Activated naive CD4-positive, alpha-beta T cell treated with anti-CD3 and anti-CD28 coated beads, Interleukin-2, amount 10 ng/mL, durations not matched to agents 7 days and 5 days (primary cell): ENCODE data around the gene ADD3.

Source experiments
- CTCF ChIA-PET: fragments of 350-600 bp; sonication (Branson Sonifier 250); formaldehyde crosslinking; loops from one replicate; lab custom pipeline; 2021; ENCODE audit warnings: antibody characterized with exemption; lab: Charles Lee
- DNase-seq: peaks from one replicate; pipeline ENCODE4 v3.0.0-alpha.2; 2020
- H3K27ac Mint-ChIP-seq: one replicate; pipeline ENCODE4 v1.8.0; 2021; ENCODE audit warnings: mild to moderate bottlenecking, moderate library complexity, mixed read lengths
- H3K27me3 Mint-ChIP-seq: one replicate; pipeline ENCODE4 v1.8.0; 2021; ENCODE audit warnings: mild to moderate bottlenecking, mixed read lengths
- H3K36me3 Mint-ChIP-seq: one replicate; pipeline ENCODE4 v1.8.0; 2021; ENCODE audit warnings: mixed read lengths
- H3K4me1 Mint-ChIP-seq: one replicate; pipeline ENCODE4 v1.8.0; 2021; ENCODE audit warnings: mixed read lengths
- H3K4me3 Mint-ChIP-seq: one replicate; pipeline ENCODE4 v1.8.0; 2021; ENCODE audit warnings: mild to moderate bottlenecking, moderate library complexity, mixed read lengths
- H3K9me3 Mint-ChIP-seq: one replicate; pipeline ENCODE4 v1.8.0; 2021; ENCODE audit warnings: mixed read lengths

Gene ADD3

DNA sequence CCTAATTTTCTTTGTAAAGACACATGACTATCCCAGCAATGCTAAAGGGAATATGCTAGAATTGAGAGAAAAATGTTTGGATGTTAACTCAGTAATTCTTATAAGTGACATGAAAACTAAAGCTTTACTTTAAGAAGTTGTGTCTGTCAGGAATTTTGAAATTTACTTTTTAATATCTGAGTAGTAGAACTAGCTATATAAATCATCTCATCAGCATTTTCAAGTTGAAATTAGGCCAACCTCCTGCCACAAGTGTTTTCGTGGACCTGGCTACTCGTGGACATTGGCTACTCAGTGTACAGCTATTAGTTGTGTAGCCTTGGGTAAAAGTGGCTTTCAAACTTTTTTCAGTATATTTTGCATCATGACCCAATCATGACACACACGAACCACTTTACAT is 70.5 kb downstream of the ADD3 start:
- H3K36me3 Mint-ChIP-seq = peaks cover 55% of the 10 kb centered on the region
- DNase-seq = no peak
- H3K27ac Mint-ChIP-seq = peak overlapping the region; percentile 98
- CTCF ChIA-PET = interaction anchor here (1.0 to 3.3 kb wide), 3 partner anchors 10 to 194 kb away, joined by 3 to 12 read pairs (median 9); no protein-coding TSS in a partner anchor
- H3K4me1 Mint-ChIP-seq = peaks cover 85% of the 10 kb centered on the region
- H3K4me3 Mint-ChIP-seq = peak overlapping the region; percentile 89
- peaks cover 2% of the 10 kb centered on the region for H3K9me3 Mint-ChIP-seq
- H3K27me3 Mint-ChIP-seq = no peaks in the 10 kb centered on the region

- H3K9me3 Mint-ChIP-seq = peaks cover 2% of the 10 kb centered on the region
- H3K27me3 Mint-ChIP-seq = no peaks in the 10 kb centered on the region
- H3K4me3 Mint-ChIP-seq = peak overlapping the region; percentile 7
- peak overlapping the region; percentile 87 for H3K27ac Mint-ChIP-seq
- H3K4me1 Mint-ChIP-seq = peaks cover 85% of the 10 kb centered on the region
- H3K36me3 Mint-ChIP-seq = peaks cover 64% of the 10 kb centered on the region
- DNase-seq = no peak
- CTCF ChIA-PET = interaction anchor here (0.6 to 1.6 kb wide), 2 partner anchors 82 to 246 kb away, joined by 3 read pairs; no protein-coding TSS in a partner anchor
Measured at GRCh38 chr10:110081911-110082310, 74.1 kb downstream of the ADD3 start.

DNA sequence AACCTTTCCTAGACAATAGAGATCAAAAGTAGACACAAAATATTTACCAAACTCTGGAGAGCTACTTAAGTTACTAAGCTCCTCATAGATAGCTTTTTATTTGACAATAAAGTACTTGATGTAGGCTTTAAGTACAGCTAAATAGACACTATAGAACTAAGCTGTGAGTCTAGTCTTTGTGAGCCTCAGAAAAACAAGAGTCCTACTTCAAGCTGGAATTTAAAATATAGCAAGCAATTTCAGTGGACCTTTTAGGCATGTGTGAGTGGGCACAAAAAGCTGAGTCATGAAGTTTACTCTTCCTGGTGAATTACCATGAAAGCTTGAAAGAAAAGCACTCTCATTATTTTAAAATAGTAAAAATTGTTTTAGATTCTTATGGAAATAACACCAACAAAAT is 76.1 kb downstream of the ADD3 start:
- Mint-ChIP-seq H3K4me1 (peaks cover 89% of the 10 kb centered on the region), H3K4me3 (no peak overlapping the region), H3K27ac (no peak overlapping the region), H3K36me3 (peaks cover 67% of the 10 kb centered on the region), H3K27me3 (no peaks in the 10 kb centered on the region), H3K9me3 (peaks cover 2% of the 10 kb centered on the region)
- CTCF ChIA-PET = interaction anchor here (0.7 kb wide), 1 partner anchor 34 kb away, joined by 4 read pairs; no protein-coding TSS in a partner anchor
- DNase-seq = no peak

- H3K4me3 Mint-ChIP-seq = no peak overlapping the region
- CTCF ChIA-PET = interaction anchor here (0.6 kb wide), 1 partner anchor 123 kb away, joined by 3 read pairs; no protein-coding TSS in a partner anchor
Measured at GRCh38 chr10:110087682-110088081, 79.9 kb downstream of the ADD3 start.

DNA sequence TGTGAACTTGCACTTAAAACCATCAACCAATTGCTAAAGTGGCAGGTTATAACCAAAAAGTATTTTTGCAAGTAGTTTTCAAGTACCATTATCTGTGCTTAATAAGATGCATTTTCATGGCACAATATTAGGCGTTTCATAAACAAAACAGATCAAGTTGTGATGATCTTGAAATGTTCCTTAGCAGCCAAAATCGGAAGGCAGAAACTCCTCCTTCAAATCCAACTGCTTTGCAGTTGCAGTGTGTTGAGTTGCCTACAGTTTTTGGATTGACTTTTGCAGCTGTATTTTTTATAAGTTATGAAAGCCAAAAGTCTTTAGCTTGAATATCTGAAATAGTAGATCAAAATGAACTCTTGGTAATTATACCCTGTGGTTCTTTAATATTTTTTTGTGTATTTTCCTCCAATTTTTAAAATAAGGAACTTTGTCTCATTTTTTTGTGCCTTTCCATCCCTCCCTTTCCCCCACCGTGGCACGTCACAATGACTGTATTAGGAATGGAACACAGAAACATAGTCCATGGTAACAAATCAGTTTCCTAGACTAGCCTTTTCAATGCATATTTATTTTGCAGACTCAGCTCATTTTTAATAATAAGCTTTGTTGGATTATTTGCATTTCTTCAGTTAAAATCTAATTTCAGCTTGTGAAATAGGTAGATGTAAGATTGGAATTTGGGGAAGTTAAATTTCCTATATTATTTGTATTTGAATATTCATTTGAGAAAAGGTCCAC is 80.8 kb downstream of the ADD3 start:
- no peaks in the 10 kb centered on the region for H3K9me3 Mint-ChIP-seq

More at GRCh38 chr10:110087682-110088081, 79.9 kb downstream of the ADD3 start:
- no peaks in the 10 kb centered on the region for H3K27me3 Mint-ChIP-seq
- H3K9me3 Mint-ChIP-seq = peaks cover 2% of the 10 kb centered on the region
- peak overlapping the region; percentile 17 for H3K27ac Mint-ChIP-seq
- H3K4me1 Mint-ChIP-seq = peaks cover 66% of the 10 kb centered on the region
- no peak for DNase-seq
- H3K36me3 Mint-ChIP-seq = peaks cover 66% of the 10 kb centered on the region

DNA sequence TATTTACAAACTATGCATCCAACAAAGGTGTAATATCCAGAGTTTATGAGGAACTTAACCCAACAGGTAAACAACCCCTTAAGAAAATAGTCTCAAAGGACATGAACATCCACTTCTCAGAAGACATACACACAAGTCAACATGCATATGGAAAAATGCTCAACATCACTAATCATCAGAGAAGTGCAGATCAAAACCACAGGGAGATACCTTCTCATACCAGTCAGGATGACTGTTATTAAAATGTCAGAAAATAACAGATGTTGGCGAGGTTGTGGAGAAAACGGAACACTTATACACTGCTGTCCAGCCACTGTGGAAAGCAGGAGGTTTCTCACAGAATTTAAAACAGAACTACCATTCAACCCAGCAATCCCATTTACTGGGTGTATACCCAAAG is 84.0 kb downstream of the ADD3 start:
- H3K36me3 Mint-ChIP-seq = peaks cover 50% of the 10 kb centered on the region
- H3K4me3 Mint-ChIP-seq = no peak overlapping the region
- H3K27ac Mint-ChIP-seq = no peak overlapping the region
- DNase-seq = no peak
- no peaks in the 10 kb centered on the region for H3K27me3 Mint-ChIP-seq
- H3K9me3 Mint-ChIP-seq = no peaks in the 10 kb centered on the region
- peaks cover 54% of the 10 kb centered on the region for H3K4me1 Mint-ChIP-seq
- CTCF ChIA-PET = no interaction called here

More for the DNA sequence above, 80.8 kb downstream of the ADD3 start:
- Mint-ChIP-seq H3K36me3 (peaks cover 59% of the 10 kb centered on the region), H3K4me3 (no peak overlapping the region), H3K4me1 (peaks cover 60% of the 10 kb centered on the region), H3K27me3 (no peaks in the 10 kb centered on the region), H3K27ac (no peak overlapping the region)
- CTCF ChIA-PET = interaction anchor here (1.0 kb wide), 1 partner anchor 110 kb away, joined by 3 read pairs; no protein-coding TSS in a partner anchor
- DNase-seq = no peak

- CTCF ChIA-PET = no interaction called here
- DNase-seq = no peak
- H3K27ac Mint-ChIP-seq = no peak overlapping the region
- peaks cover 45% of the 10 kb centered on the region for H3K4me1 Mint-ChIP-seq
- peaks cover 43% of the 10 kb centered on the region for H3K36me3 Mint-ChIP-seq
- no peak overlapping the region for H3K4me3 Mint-ChIP-seq
- H3K27me3 Mint-ChIP-seq = no peaks in the 10 kb centered on the region
- no peaks in the 10 kb centered on the region for H3K9me3 Mint-ChIP-seq
Measured at GRCh38 chr10:110093722-110094121, 85.9 kb downstream of the ADD3 start.

DNA sequence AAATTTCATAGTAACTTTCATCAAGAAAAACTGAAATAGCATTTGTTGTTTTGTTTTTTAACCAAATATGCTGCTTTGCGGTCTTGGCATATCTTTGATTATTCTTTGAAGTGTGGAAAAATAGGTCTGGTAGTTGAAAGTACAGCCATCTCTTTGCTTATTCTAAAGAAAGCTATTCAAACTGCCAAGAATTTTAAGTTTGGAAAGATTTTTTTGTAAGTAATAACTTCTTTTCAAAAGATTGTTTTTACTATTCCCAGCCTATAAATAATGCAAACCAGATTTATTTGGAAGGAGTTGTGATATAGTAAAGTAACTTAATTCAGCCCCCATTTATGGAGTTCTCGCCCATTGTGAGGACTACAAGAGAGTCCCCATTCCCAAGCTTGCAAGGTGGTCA is 87.0 kb downstream of the ADD3 start:
- Mint-ChIP-seq H3K27me3 (no peaks in the 10 kb centered on the region), H3K4me1 (peaks cover 46% of the 10 kb centered on the region), H3K36me3 (peaks cover 44% of the 10 kb centered on the region), H3K9me3 (no peaks in the 10 kb centered on the region), H3K4me3 (no peak overlapping the region), H3K27ac (no peak overlapping the region)
- no peak for DNase-seq
- CTCF ChIA-PET = interaction anchor here (1.0 kb wide), 1 partner anchor 18 kb away, joined by 5 read pairs; no protein-coding TSS in a partner anchor

DNA sequence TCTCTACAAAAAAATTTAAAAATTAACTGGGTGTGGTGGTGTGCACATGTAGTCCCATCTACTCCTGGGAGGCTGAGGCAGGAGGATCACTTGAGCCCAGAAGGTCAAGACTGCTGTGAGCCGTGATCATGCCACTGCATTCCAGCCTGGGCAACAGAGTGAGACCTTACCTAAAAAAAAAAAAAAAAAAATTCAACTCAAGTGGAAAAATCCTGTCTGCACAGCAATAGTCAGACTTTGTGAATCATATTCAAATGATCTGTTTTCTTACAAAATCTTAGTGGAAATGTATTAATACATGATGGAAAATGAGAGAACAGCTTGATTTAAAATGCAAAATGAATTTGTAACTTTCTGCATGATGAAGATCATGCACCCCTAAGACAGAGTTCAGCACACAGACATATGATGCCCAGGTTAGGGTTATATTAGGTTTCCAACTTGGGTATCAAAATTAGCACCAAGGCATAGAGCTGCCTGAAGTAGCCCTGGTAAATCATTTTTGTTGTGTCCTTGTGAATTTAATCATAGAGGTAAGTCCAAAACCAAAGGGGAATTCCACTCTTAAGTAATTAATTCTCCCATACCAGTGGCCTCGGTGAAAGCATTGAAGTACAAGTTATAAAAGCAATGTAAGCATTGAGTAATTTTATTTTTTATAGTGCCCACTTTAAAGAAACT is 93.8 kb downstream of the ADD3 start:
- peaks cover 54% of the 10 kb centered on the region for H3K36me3 Mint-ChIP-seq
- CTCF ChIA-PET = no interaction called here
- no peaks in the 10 kb centered on the region for H3K9me3 Mint-ChIP-seq
- peaks cover 37% of the 10 kb centered on the region for H3K4me1 Mint-ChIP-seq
- H3K4me3 Mint-ChIP-seq = no peak overlapping the region
- DNase-seq = no peak
- no peak overlapping the region for H3K27ac Mint-ChIP-seq
- no peaks in the 10 kb centered on the region for H3K27me3 Mint-ChIP-seq

DNA sequence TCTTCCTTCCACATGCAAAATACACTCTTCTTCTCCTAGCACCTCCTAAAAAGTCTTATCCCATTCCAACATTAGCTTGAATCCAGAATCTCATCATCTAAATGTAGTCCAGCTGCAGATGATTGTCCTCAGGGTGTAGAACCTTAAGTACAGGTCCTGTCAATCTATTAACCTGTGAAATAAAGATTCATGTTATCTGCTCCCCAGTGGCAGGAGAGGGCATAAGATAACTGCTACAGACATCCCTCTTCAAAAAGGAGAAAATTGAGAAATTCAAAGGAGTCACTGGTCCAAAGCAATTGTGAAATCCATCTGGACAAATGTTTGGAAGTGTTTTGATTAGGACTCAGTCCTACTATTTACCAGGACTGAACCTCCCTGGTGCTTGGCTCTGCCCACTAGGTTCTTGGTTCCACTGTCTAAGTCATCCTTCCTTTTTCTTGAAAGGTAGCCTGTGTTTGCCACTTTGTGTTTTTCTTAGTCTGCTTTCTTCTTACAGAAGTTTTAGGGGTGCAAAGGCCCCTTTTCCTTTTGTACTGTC is 96.2 kb downstream of the ADD3 start:
- H3K4me3 Mint-ChIP-seq = no peak overlapping the region
- DNase-seq = no peak
- peaks cover 65% of the 10 kb centered on the region for H3K36me3 Mint-ChIP-seq
- no peaks in the 10 kb centered on the region for H3K9me3 Mint-ChIP-seq
- H3K4me1 Mint-ChIP-seq = peaks cover 30% of the 10 kb centered on the region
- H3K27me3 Mint-ChIP-seq = no peaks in the 10 kb centered on the region
- peak overlapping the region; percentile 22 for H3K27ac Mint-ChIP-seq
- CTCF ChIA-PET = no interaction called here

DNA sequence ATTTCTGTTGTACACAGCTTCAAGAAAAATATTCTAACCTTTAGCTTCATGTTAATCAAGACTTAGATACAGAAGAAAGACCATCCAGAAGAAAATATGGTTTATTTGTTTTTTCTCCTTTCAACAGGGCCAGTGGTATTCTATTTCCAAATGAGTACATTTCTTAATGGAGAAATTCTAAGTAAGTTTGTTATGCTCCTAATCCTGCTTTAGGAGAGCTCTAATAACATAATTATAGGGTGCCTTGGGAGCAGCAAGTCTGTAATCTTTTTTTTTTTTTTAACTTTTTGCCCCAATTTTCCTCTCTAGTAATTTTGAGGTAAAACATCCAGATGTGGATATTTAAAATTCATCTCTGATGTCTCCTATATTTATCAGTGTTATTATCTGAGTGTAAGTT is 98.1 kb downstream of the ADD3 start:
- CTCF ChIA-PET = interaction anchor here (1.1 to 1.2 kb wide), 2 partner anchors 12 to 32 kb away, joined by 3 read pairs; no protein-coding TSS in a partner anchor
- Mint-ChIP-seq H3K4me1 (peaks cover 21% of the 10 kb centered on the region), H3K27ac (no peak overlapping the region)

DNA sequence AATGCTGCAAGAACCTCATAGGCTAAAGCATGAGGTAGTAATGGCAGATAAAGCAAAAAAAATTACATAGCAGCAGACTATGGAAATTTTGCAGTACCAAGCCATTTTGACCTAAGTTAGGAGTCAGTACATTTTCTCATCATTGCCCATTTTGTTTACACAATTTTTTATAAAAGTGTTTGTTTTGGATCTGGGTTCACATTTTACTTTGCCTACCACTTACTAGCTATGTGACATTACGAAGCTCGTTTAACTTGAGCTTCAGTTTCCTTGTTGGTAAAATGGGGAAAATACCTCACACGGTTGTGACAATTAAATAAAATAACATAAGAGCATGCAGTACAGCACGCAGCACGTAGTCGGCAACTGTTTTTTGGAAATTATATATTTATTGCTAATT is 99.6 kb downstream of the ADD3 start:
- no peak overlapping the region for H3K4me3 Mint-ChIP-seq
- peaks cover 62% of the 10 kb centered on the region for H3K36me3 Mint-ChIP-seq
- H3K27me3 Mint-ChIP-seq = no peaks in the 10 kb centered on the region
- DNase-seq = no peak
- peaks cover 14% of the 10 kb centered on the region for H3K4me1 Mint-ChIP-seq
- H3K27ac Mint-ChIP-seq = no peak overlapping the region
- no peaks in the 10 kb centered on the region for H3K9me3 Mint-ChIP-seq
- CTCF ChIA-PET = interaction anchor here (0.6 to 1.3 kb wide), 2 partner anchors 96 to 115 kb away, joined by 3 read pairs; no protein-coding TSS in a partner anchor

More for the DNA sequence above, 98.1 kb downstream of the ADD3 start:
- Mint-ChIP-seq H3K9me3 (no peaks in the 10 kb centered on the region), H3K27me3 (no peaks in the 10 kb centered on the region), H3K36me3 (peaks cover 70% of the 10 kb centered on the region), H3K4me3 (no peak overlapping the region)
- DNase-seq = no peak

DNA sequence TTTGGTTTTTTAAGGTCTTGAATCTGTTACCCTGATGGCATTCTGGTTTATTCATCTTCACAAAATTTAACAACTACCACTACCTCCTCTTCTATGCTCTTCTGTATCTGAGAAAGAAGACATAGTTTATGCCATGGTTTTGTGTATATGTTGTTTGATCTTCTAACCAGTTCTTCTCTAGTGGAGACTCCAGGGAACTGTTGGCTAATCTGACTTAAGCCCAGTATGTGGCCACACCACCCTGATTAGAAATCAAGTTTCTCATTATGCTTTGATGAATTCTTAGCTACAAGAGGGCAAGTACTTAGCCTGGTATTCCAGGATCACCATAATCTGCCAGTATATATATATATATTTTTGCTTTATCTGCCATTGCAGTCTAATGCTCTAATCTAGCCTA is 100.1 kb downstream of the ADD3 start:
- no peak overlapping the region for H3K4me3 Mint-ChIP-seq
- no peak for DNase-seq
- H3K36me3 Mint-ChIP-seq = peaks cover 63% of the 10 kb centered on the region
- H3K27ac Mint-ChIP-seq = no peak overlapping the region
- peaks cover 13% of the 10 kb centered on the region for H3K4me1 Mint-ChIP-seq
- no peaks in the 10 kb centered on the region for H3K27me3 Mint-ChIP-seq
- CTCF ChIA-PET = interaction anchor here (0.6 to 1.0 kb wide), 3 partner anchors 88 to 129 kb away, joined by 3 read pairs; no protein-coding TSS in a partner anchor
- H3K9me3 Mint-ChIP-seq = no peaks in the 10 kb centered on the region

GRCh38 chr10:110109511-110109910 is 101.7 kb downstream of the ADD3 start:
- H3K9me3 Mint-ChIP-seq = no peaks in the 10 kb centered on the region
- no peaks in the 10 kb centered on the region for H3K27me3 Mint-ChIP-seq
- H3K4me1 Mint-ChIP-seq = peaks cover 6% of the 10 kb centered on the region
- H3K27ac Mint-ChIP-seq = no peak overlapping the region
- H3K4me3 Mint-ChIP-seq = no peak overlapping the region
- no peak for DNase-seq
- H3K36me3 Mint-ChIP-seq = peaks cover 67% of the 10 kb centered on the region
- CTCF ChIA-PET = interaction anchor here (1.0 to 2.0 kb wide), 2 partner anchors 9 to 225 kb away, joined by 3 to 6 read pairs; no protein-coding TSS in a partner anchor
